WTC11 (cell line): ENCODE results near the gene GPR101. TPM values are rescaled to one million over a fixed set of nuclear protein-coding genes. Genes with fewer than 3 reads are reported as not detected.

Experiments used
- ATAC-seq: fragments of 200-7000 bp; cut with Tn5 transposase; 2 replicates; pipeline ENCODE4 v1.10.0; 2021; ENCODE audit warnings: mild to moderate bottlenecking, moderate library complexity
- CTCF ChIA-PET: fragments of 300-600 bp; sonication (Branson Sonifier 250); formaldehyde crosslinking; loops from one replicate; lab custom pipeline; 2021; ENCODE audit warnings: antibody characterized with exemption; lab: Charles Lee
- POLR2A ChIA-PET: fragments of 350-600 bp; sonication (Branson Sonifier 250); formaldehyde crosslinking; loops from one replicate; lab custom pipeline; 2021; ENCODE audit warnings: antibody characterized with exemption; lab: Charles Lee
- DNase-seq: peaks from one replicate; pipeline ENCODE4 v3.0.0; 2021; ENCODE audit warnings: low spot score
- H3K27ac Mint-ChIP-seq: 2 replicates; pipeline ENCODE4 v1.8.0; 2021; ENCODE audit warnings: mixed read lengths
- H3K27me3 Mint-ChIP-seq: 2 replicates; pipeline ENCODE4 v1.8.0; 2021; ENCODE audit warnings: low read depth, mild to moderate bottlenecking, moderate library complexity, mixed read lengths
- H3K36me3 Mint-ChIP-seq: 2 replicates; pipeline ENCODE4 v1.8.0; 2021; ENCODE audit warnings: mixed read lengths
- H3K4me1 Mint-ChIP-seq: 2 replicates; pipeline ENCODE4 v1.8.0; 2022; ENCODE audit warnings: mixed read lengths
- H3K4me3 Mint-ChIP-seq: 2 replicates; pipeline ENCODE4 v1.8.0; 2021; ENCODE audit warnings: mild to moderate bottlenecking, moderate library complexity, mixed read lengths
- H3K9me3 Mint-ChIP-seq: 2 replicates; pipeline ENCODE4 v1.8.0; 2021; ENCODE audit warnings: mixed read lengths
- ATF1 ChIP-seq: sonication (generic); formaldehyde crosslinking; IDR thresholded peaks from 2 replicates; pipeline ENCODE4 v1.8.1; 2023; ENCODE audit warnings: mild to moderate bottlenecking, moderate library complexity, missing genetic modification reagents
- CREB1 ChIP-seq: sonication (generic); formaldehyde crosslinking; IDR thresholded peaks from 2 replicates; pipeline ENCODE4 v1.8.0; 2023; ENCODE audit warnings: mild to moderate bottlenecking, missing genetic modification reagents
- CREM ChIP-seq: sonication (generic); formaldehyde crosslinking; IDR thresholded peaks from 2 replicates; pipeline ENCODE4 v1.8.1; 2022; ENCODE audit warnings: mild to moderate bottlenecking, missing genetic modification reagents, moderate library complexity
- ESRRA ChIP-seq: sonication (generic); formaldehyde crosslinking; IDR thresholded peaks from 2 replicates; pipeline ENCODE4 v1.8.1; 2022; ENCODE audit warnings: mild to moderate bottlenecking, missing genetic modification reagents, borderline replicate concordance
- FOXJ3 ChIP-seq: sonication (generic); formaldehyde crosslinking; IDR thresholded peaks from 2 replicates; pipeline ENCODE4 v1.9.0; 2021; ENCODE audit warnings: missing genetic modification reagents, mild to moderate bottlenecking, borderline replicate concordance
- GTF2I ChIP-seq: fragments of 250-450 bp; sonication (Bioruptor Pico); conservative IDR thresholded peaks from 2 replicates; pipeline ENCODE4 v1.4.0; 2021; ENCODE audit warnings: mild to moderate bottlenecking
- MAX ChIP-seq: sonication (generic); formaldehyde crosslinking; IDR thresholded peaks from 2 replicates; pipeline ENCODE4 v1.8.0; 2022; ENCODE audit warnings: mild to moderate bottlenecking, missing genetic modification reagents
- MYBL2 ChIP-seq: sonication (generic); formaldehyde crosslinking; IDR thresholded peaks from 2 replicates; pipeline ENCODE4 v1.8.1; 2023; ENCODE audit warnings: mild to moderate bottlenecking, moderate library complexity, missing genetic modification reagents
- NFE2L1 ChIP-seq: sonication (generic); formaldehyde crosslinking; IDR thresholded peaks from 2 replicates; pipeline ENCODE4 v1.8.1; 2023; ENCODE audit warnings: missing genetic modification reagents
- NR1H2 ChIP-seq: sonication (generic); formaldehyde crosslinking; IDR thresholded peaks from 2 replicates; pipeline ENCODE4 v1.9.0; 2021; ENCODE audit warnings: mild to moderate bottlenecking, moderate library complexity, missing genetic modification reagents
- NR2C2 ChIP-seq: sonication (generic); formaldehyde crosslinking; IDR thresholded peaks from 2 replicates; pipeline ENCODE4 v1.8.0; 2022; ENCODE audit warnings: mild to moderate bottlenecking, missing genetic modification reagents
- SMAD3 ChIP-seq: sonication (generic); formaldehyde crosslinking; IDR thresholded peaks from 2 replicates; pipeline ENCODE4 v1.8.0; 2022; ENCODE audit warnings: missing genetic modification reagents, mild to moderate bottlenecking, borderline replicate concordance
- TEAD4 ChIP-seq: sonication (generic); formaldehyde crosslinking; IDR thresholded peaks from 2 replicates; pipeline ENCODE4 v1.8.0; 2022; ENCODE audit warnings: mild to moderate bottlenecking, missing genetic modification reagents
- TP53 ChIP-seq: sonication (generic); formaldehyde crosslinking; IDR thresholded peaks from 2 replicates; pipeline ENCODE4 v1.8.1; 2023; ENCODE audit warnings: mild to moderate bottlenecking, missing genetic modification reagents
- ZMAT4 ChIP-seq: fragments of 250-450 bp; sonication (Bioruptor Pico); IDR thresholded peaks from 2 replicates; pipeline ENCODE4 v1.9.0; 2021; ENCODE audit warnings: mild to moderate bottlenecking
- ZNF232 ChIP-seq: sonication (generic); formaldehyde crosslinking; IDR thresholded peaks from 2 replicates; pipeline ENCODE4 v1.8.0; 2022; ENCODE audit warnings: mild to moderate bottlenecking, missing genetic modification reagents
- ZNF416 ChIP-seq: fragments of 250-450 bp; sonication (Bioruptor Pico); IDR thresholded peaks from 2 replicates; pipeline ENCODE4 v1.9.0; 2021; ENCODE audit warnings: mild to moderate bottlenecking, inconsistent platforms
- ZNF423 ChIP-seq: fragments of 250-450 bp; sonication (Bioruptor Pico); IDR thresholded peaks from 2 replicates; pipeline ENCODE4 v2.1.2; 2022; ENCODE audit warnings: mild to moderate bottlenecking, moderate library complexity
- ZNF512 ChIP-seq: sonication (generic); formaldehyde crosslinking; IDR thresholded peaks from 2 replicates; pipeline ENCODE4 v1.8.1; 2022; ENCODE audit warnings: missing genetic modification reagents, borderline replicate concordance
- ZNF671 ChIP-seq: fragments of 250-450 bp; sonication (Bioruptor Pico); IDR thresholded peaks from 2 replicates; pipeline ENCODE4 v1.8.0; 2021; ENCODE audit warnings: mild to moderate bottlenecking
- total RNA-seq: library from RNA; stranded (reverse); gene quantifications from 3 replicates; pipeline ENCODE4 v1.2.3, GENCODE V29; 2021
- TF ChIP-seq, protein P1 (sequence below): sonication (generic); formaldehyde crosslinking; IDR thresholded peaks from 2 replicates; pipeline ENCODE4 v1.8.1; 2023; ENCODE audit warnings: mild to moderate bottlenecking, missing genetic modification reagents
- TF ChIP-seq, protein P2 (sequence below): sonication (generic); formaldehyde crosslinking; IDR thresholded peaks from 2 replicates; pipeline ENCODE4 v1.8.0; 2023; ENCODE audit warnings: missing genetic modification reagents
- TF ChIP-seq, protein P3 (sequence below): sonication (generic); formaldehyde crosslinking; IDR thresholded peaks from 2 replicates; pipeline ENCODE4 v1.8.0; 2023; ENCODE audit warnings: mild to moderate bottlenecking, missing genetic modification reagents
- TF ChIP-seq, protein P4 (sequence below): fragments of 250-450 bp; sonication (Bioruptor Pico); IDR thresholded peaks from 2 replicates; pipeline ENCODE4 v1.9.0; 2021; ENCODE audit warnings: mild to moderate bottlenecking, borderline replicate concordance
- TF ChIP-seq, protein P5 (sequence below): sonication (generic); formaldehyde crosslinking; IDR thresholded peaks from 2 replicates; pipeline ENCODE4 v1.8.0; 2022; ENCODE audit warnings: mild to moderate bottlenecking, missing genetic modification reagents

Gene GPR101
- total RNA-seq, 1 experiment from 2014 or later = not detected

DNA sequence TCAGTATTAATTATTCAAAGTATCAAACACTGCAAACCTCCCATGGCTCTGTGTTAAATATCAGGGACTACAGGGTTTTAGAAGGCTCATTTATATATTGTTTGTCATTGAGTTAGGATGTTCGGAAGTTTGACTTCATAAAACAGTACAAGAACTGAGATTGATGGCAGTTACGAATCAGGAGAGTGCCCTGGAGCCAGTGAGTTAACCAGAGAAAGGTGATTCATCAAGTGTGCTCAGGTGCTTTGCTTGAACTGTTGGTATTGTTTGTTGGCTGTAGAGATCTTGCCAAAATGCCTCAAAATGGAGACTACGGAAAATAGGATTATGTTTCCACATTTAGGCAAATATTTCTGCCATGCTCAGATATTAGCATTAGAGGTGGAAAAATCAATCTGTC is 7.5 kb upstream of the GPR101 start:
- ATAC-seq (no peak), DNase-seq (no peak)
- POLR2A ChIA-PET = no interaction called here

DNA sequence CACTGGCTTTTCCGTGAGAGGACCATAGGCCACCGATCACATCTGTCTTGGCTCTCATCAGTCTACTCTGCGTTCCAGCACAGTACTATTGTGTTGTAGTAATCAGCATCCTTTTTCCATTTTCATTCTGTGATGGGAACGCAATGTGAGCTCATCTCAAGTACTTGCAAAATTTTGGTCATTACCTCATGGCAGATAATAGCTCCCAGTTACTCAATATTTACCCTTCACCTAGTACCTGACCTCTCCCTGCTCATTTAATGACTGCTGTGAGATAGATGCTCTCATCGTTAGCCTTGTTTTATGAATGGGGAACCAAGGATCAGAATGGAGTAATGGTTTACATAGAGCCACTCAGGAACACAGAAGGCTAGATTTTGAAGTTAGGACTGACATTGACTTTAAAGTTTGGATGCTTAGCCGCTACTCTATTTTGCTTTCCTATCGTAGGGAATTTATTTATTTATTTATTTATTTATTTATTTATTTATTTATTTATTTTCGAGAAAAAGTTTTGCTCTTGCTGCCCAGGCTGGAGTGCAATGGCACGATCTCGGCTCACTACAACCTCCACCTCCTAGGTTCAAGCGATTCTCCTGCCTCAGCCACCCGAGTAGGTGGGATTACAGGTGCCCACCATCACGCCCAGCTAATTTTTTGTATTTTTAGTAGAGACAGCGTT is 6.5 kb upstream of the GPR101 start:
- no peak overlapping the region for H3K27ac Mint-ChIP-seq
- H3K9me3 Mint-ChIP-seq = no peaks in the 10 kb centered on the region
- CTCF ChIA-PET = interaction anchor here (0.9 kb wide), 1 partner anchor 12 kb away, joined by 3 read pairs; no protein-coding TSS in a partner anchor
- DNase-seq = no peak
- ATAC-seq = no peak
- H3K27me3 Mint-ChIP-seq = peaks cover 33% of the 10 kb centered on the region
- POLR2A ChIA-PET = no interaction called here
- H3K36me3 Mint-ChIP-seq = no peaks in the 10 kb centered on the region
- H3K4me1 Mint-ChIP-seq = no peaks in the 10 kb centered on the region
- no peak overlapping the region for H3K4me3 Mint-ChIP-seq
- no peak for TF ChIP-seq ZMAT4 (CRISPR knock-in tag)
- TF ChIP-seq NR1H2 (CRISPR knock-in tag) = no peak
- TF ChIP-seq MYBL2 (CRISPR knock-in tag) = no peak
- TF ChIP-seq, protein P1, sequence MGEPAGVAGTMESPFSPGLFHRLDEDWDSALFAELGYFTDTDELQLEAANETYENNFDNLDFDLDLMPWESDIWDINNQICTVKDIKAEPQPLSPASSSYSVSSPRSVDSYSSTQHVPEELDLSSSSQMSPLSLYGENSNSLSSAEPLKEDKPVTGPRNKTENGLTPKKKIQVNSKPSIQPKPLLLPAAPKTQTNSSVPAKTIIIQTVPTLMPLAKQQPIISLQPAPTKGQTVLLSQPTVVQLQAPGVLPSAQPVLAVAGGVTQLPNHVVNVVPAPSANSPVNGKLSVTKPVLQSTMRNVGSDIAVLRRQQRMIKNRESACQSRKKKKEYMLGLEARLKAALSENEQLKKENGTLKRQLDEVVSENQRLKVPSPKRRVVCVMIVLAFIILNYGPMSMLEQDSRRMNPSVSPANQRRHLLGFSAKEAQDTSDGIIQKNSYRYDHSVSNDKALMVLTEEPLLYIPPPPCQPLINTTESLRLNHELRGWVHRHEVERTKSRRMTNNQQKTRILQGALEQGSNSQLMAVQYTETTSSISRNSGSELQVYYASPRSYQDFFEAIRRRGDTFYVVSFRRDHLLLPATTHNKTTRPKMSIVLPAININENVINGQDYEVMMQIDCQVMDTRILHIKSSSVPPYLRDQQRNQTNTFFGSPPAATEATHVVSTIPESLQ (CRISPR knock-in tag) = no peak
- no peak for TF ChIP-seq TP53 (CRISPR knock-in tag)
- TF ChIP-seq CREB1 (CRISPR knock-in tag) = no peak
- TF ChIP-seq, protein P2, sequence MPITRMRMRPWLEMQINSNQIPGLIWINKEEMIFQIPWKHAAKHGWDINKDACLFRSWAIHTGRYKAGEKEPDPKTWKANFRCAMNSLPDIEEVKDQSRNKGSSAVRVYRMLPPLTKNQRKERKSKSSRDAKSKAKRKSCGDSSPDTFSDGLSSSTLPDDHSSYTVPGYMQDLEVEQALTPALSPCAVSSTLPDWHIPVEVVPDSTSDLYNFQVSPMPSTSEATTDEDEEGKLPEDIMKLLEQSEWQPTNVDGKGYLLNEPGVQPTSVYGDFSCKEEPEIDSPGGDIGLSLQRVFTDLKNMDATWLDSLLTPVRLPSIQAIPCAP (CRISPR knock-in tag) = no peak
- TF ChIP-seq NFE2L1 (CRISPR knock-in tag) = no peak
- TF ChIP-seq, protein P3, sequence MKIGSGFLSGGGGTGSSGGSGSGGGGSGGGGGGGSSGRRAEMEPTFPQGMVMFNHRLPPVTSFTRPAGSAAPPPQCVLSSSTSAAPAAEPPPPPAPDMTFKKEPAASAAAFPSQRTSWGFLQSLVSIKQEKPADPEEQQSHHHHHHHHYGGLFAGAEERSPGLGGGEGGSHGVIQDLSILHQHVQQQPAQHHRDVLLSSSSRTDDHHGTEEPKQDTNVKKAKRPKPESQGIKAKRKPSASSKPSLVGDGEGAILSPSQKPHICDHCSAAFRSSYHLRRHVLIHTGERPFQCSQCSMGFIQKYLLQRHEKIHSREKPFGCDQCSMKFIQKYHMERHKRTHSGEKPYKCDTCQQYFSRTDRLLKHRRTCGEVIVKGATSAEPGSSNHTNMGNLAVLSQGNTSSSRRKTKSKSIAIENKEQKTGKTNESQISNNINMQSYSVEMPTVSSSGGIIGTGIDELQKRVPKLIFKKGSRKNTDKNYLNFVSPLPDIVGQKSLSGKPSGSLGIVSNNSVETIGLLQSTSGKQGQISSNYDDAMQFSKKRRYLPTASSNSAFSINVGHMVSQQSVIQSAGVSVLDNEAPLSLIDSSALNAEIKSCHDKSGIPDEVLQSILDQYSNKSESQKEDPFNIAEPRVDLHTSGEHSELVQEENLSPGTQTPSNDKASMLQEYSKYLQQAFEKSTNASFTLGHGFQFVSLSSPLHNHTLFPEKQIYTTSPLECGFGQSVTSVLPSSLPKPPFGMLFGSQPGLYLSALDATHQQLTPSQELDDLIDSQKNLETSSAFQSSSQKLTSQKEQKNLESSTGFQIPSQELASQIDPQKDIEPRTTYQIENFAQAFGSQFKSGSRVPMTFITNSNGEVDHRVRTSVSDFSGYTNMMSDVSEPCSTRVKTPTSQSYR (CRISPR knock-in tag) = no peak
- no peak for TF ChIP-seq NR2C2 (CRISPR knock-in tag)
- TF ChIP-seq ZNF512 = no peak
- TF ChIP-seq ZNF232 (CRISPR knock-in tag) = no peak
- TF ChIP-seq, protein P4, sequence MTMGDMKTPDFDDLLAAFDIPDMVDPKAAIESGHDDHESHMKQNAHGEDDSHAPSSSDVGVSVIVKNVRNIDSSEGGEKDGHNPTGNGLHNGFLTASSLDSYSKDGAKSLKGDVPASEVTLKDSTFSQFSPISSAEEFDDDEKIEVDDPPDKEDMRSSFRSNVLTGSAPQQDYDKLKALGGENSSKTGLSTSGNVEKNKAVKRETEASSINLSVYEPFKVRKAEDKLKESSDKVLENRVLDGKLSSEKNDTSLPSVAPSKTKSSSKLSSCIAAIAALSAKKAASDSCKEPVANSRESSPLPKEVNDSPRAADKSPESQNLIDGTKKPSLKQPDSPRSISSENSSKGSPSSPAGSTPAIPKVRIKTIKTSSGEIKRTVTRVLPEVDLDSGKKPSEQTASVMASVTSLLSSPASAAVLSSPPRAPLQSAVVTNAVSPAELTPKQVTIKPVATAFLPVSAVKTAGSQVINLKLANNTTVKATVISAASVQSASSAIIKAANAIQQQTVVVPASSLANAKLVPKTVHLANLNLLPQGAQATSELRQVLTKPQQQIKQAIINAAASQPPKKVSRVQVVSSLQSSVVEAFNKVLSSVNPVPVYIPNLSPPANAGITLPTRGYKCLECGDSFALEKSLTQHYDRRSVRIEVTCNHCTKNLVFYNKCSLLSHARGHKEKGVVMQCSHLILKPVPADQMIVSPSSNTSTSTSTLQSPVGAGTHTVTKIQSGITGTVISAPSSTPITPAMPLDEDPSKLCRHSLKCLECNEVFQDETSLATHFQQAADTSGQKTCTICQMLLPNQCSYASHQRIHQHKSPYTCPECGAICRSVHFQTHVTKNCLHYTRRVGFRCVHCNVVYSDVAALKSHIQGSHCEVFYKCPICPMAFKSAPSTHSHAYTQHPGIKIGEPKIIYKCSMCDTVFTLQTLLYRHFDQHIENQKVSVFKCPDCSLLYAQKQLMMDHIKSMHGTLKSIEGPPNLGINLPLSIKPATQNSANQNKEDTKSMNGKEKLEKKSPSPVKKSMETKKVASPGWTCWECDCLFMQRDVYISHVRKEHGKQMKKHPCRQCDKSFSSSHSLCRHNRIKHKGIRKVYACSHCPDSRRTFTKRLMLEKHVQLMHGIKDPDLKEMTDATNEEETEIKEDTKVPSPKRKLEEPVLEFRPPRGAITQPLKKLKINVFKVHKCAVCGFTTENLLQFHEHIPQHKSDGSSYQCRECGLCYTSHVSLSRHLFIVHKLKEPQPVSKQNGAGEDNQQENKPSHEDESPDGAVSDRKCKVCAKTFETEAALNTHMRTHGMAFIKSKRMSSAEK (CRISPR knock-in tag) = no peak

More for the DNA sequence above, 7.5 kb upstream of the GPR101 start:
- TF ChIP-seq ZNF671 (CRISPR knock-in tag) (no peak), SMAD3 (no peak), NR2C2 (CRISPR knock-in tag) (no peak), ZNF416 (CRISPR knock-in tag) (no peak), CREM (no peak), FOXJ3 (CRISPR knock-in tag) (no peak), ATF1 (no peak), GTF2I (no peak), ZNF232 (CRISPR knock-in tag) (no peak), ESRRA (CRISPR knock-in tag) (no peak), MAX (CRISPR knock-in tag) (no peak), TEAD4 (CRISPR knock-in tag) (no peak), ZNF423 (no peak), MYBL2 (CRISPR knock-in tag) (no peak)
- TF ChIP-seq, protein P5, sequence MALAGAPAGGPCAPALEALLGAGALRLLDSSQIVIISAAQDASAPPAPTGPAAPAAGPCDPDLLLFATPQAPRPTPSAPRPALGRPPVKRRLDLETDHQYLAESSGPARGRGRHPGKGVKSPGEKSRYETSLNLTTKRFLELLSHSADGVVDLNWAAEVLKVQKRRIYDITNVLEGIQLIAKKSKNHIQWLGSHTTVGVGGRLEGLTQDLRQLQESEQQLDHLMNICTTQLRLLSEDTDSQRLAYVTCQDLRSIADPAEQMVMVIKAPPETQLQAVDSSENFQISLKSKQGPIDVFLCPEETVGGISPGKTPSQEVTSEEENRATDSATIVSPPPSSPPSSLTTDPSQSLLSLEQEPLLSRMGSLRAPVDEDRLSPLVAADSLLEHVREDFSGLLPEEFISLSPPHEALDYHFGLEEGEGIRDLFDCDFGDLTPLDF = no peak
- TF ChIP-seq, all 79 proteins: peak for 0
- Mint-ChIP-seq H3K9me3 (no peaks in the 10 kb centered on the region), H3K36me3 (no peaks in the 10 kb centered on the region), H3K27me3 (peaks cover 22% of the 10 kb centered on the region), H3K4me3 (no peak overlapping the region), H3K27ac (no peak overlapping the region), H3K4me1 (no peaks in the 10 kb centered on the region)
- CTCF ChIA-PET = no interaction called here
